ENCODE results near the gene NDST3. TPM values are rescaled to one million over a fixed set of nuclear protein-coding genes. Genes with fewer than 3 reads are reported as not detected.
"Not testable (repeated sequence)": the region's sequence is repeated elsewhere in the genome, so short reads cannot be mapped to it uniquely, and the experiment has no call there.

NDST3 gene
- total RNA-seq, 1 experiment from 2014 or later = not detected

GRCh38 chr4:118270492-118270891, 236.2 kb downstream of the NDST3 start:
- DNase-seq (ENCODE audit: low spot score) = peak; percentile 72

- DNase-seq (ENCODE audit: low spot score) = no peak
These were observed 237.5 kb downstream of the NDST3 start for GRCh38 chr4:118271788-118272187.

GRCh38 chr4:118273642-118274041, 239.4 kb downstream of the NDST3 start:
- no peak for DNase-seq (ENCODE audit: low spot score)

GRCh38 chr4:118276580-118276979, 242.3 kb downstream of the NDST3 start:
- DNase-seq (ENCODE audit: low spot score) = no peak

GRCh38 chr4:118277243-118277642, 243.0 kb downstream of the NDST3 start:
- DNase-seq (ENCODE audit: low spot score) = no peak

GRCh38 chr4:118278473-118279274, 244.4 kb downstream of the NDST3 start:
- peak; percentile 96 for DNase-seq (ENCODE audit: low spot score)

GRCh38 chr4:118279328-118279727, 245.0 kb downstream of the NDST3 start:
- DNase-seq (ENCODE audit: low spot score) = peak; percentile 20

GRCh38 chr4:118279920-118280432, 245.7 kb downstream of the NDST3 start:
- DNase-seq (ENCODE audit: low spot score) = no peak

GRCh38 chr4:118280501-118281218, 246.4 kb downstream of the NDST3 start:
- peak; percentile 79 for DNase-seq (ENCODE audit: low spot score)

- no peak for DNase-seq (ENCODE audit: low spot score)
These were observed 247.5 kb downstream of the NDST3 start for GRCh38 chr4:118281611-118282442.

- DNase-seq (ENCODE audit: low spot score) = peak; percentile 53
These were observed 248.4 kb downstream of the NDST3 start for GRCh38 chr4:118282692-118283091.

- DNase-seq (ENCODE audit: low spot score) = no peak
These were observed 249.9 kb downstream of the NDST3 start for GRCh38 chr4:118284169-118284568.

GRCh38 chr4:118285931-118286330, 251.6 kb downstream of the NDST3 start:
- no peak for DNase-seq (ENCODE audit: low spot score)

GRCh38 chr4:118286685-118287084, 252.4 kb downstream of the NDST3 start:
- no peak for DNase-seq (ENCODE audit: low spot score)

GRCh38 chr4:118287711-118288451, 253.6 kb downstream of the NDST3 start:
- no peak for DNase-seq (ENCODE audit: low spot score)

GRCh38 chr4:118289794-118290193, 255.5 kb downstream of the NDST3 start:
- DNase-seq (ENCODE audit: low spot score) = no peak

GRCh38 chr4:118290951-118291350, 256.7 kb downstream of the NDST3 start:
- no peak for DNase-seq (ENCODE audit: low spot score)

GRCh38 chr4:118296729-118297128, 262.4 kb downstream of the NDST3 start:
- DNase-seq (ENCODE audit: low spot score) = no peak

GRCh38 chr4:118299619-118300018, 265.3 kb downstream of the NDST3 start:
- not testable (repeated sequence) for DNase-seq (ENCODE audit: low spot score)

- no peak for DNase-seq (ENCODE audit: low spot score)
These were observed 273.4 kb downstream of the NDST3 start for GRCh38 chr4:118307643-118308042.

All from HT-29 (cell line).